ENCODE measurements around the gene CDK5. TPM values are rescaled to one million over a fixed set of nuclear protein-coding genes. Genes with fewer than 3 reads are reported as not detected.

The CDK5 gene
- polyA plus RNA-seq, 2 donors, result 5.2 to 9.7 TPM

GRCh38 chr7:151075662-151075971, 17.9 kb upstream of the CDK5 start:
- WGBS, 2 donors, result 82 to 85% methylated on average over 7 of the region's 7 CpGs
- Histone ChIP-seq H3K4me1 (ENCODE audit: control insufficient read depth in 2 of 2, insufficient read depth in 2 of 2, low read length in 1 of 2) (peaks cover 6 to 8% of the 10 kb centered on the region in 2 donors), H3K4me3 (ENCODE audit: low read depth in 1 of 2, low read length in 2 of 2) (no peak overlapping the region), H3K9me3 (ENCODE audit: control insufficient read depth in 2 of 2, insufficient read depth in 1 of 2, low read depth in 1 of 2, low read length in 1 of 2) (no peaks in the 10 kb centered on the region), H3K27me3 (ENCODE audit: control insufficient read depth in 1 of 2, insufficient read depth in 2 of 2, low read length in 2 of 2) (no peaks in the 10 kb centered on the region), H3K36me3 (ENCODE audit: control insufficient read depth in 2 of 2, insufficient read depth in 2 of 2, low read length in 1 of 2) (peaks cover 6 to 47% of the 10 kb centered on the region in 2 donors), H3K27ac (ENCODE audit: low read depth in 2 of 2, low read length in 1 of 2) (no peak overlapping the region)

- WGBS, 2 donors, result 89 to 90% methylated on average over 25 to 26 of the region's 26 CpGs
- H3K36me3 ChIP-seq (ENCODE audit: control insufficient read depth in 2 of 2, insufficient read depth in 2 of 2, low read length in 1 of 2), result peaks cover 6 to 53% of the 10 kb centered on the region in 2 donors
Observed at GRCh38 chr7:151074817-151075661, 17.3 kb upstream of the CDK5 start.

GRCh38 chr7:151073990-151074389, 16.3 kb upstream of the CDK5 start:
- Histone ChIP-seq H3K27me3 (ENCODE audit: control insufficient read depth in 1 of 2, insufficient read depth in 2 of 2, low read length in 2 of 2) (no peaks in the 10 kb centered on the region), H3K9me3 (ENCODE audit: control insufficient read depth in 2 of 2, insufficient read depth in 1 of 2, low read depth in 1 of 2, low read length in 1 of 2) (no peaks in the 10 kb centered on the region), H3K27ac (ENCODE audit: low read depth in 2 of 2, low read length in 1 of 2) (no peak overlapping the region), H3K4me1 (ENCODE audit: control insufficient read depth in 2 of 2, insufficient read depth in 2 of 2, low read length in 1 of 2) (peaks cover 0 to 2% of the 10 kb centered on the region in 2 donors), H3K4me3 (ENCODE audit: low read depth in 1 of 2, low read length in 2 of 2) (no peak overlapping the region), H3K36me3 (ENCODE audit: control insufficient read depth in 2 of 2, insufficient read depth in 2 of 2, low read length in 1 of 2) (peaks cover 6 to 61% of the 10 kb centered on the region in 2 donors)
- WGBS, 2 donors, result 83 to 88% methylated on average over 17 of the region's 17 CpGs

More at GRCh38 chr7:151074817-151075661, 17.3 kb upstream of the CDK5 start:
- H3K9me3 ChIP-seq (ENCODE audit: control insufficient read depth in 2 of 2, insufficient read depth in 1 of 2, low read depth in 1 of 2, low read length in 1 of 2), result no peaks in the 10 kb centered on the region
- no peaks in the 10 kb centered on the region for H3K27me3 ChIP-seq (ENCODE audit: control insufficient read depth in 1 of 2, insufficient read depth in 2 of 2, low read length in 2 of 2)
- peaks cover 6 to 8% of the 10 kb centered on the region in 2 donors for H3K4me1 ChIP-seq (ENCODE audit: control insufficient read depth in 2 of 2, insufficient read depth in 2 of 2, low read length in 1 of 2)
- H3K4me3 ChIP-seq (ENCODE audit: low read depth in 1 of 2, low read length in 2 of 2), result no peak overlapping the region
- no peak overlapping the region for H3K27ac ChIP-seq (ENCODE audit: low read depth in 2 of 2, low read length in 1 of 2)

- Histone ChIP-seq H3K4me3 (ENCODE audit: low read depth in 1 of 2, low read length in 2 of 2) (no peak overlapping the region), H3K27me3 (ENCODE audit: control insufficient read depth in 1 of 2, insufficient read depth in 2 of 2, low read length in 2 of 2) (no peaks in the 10 kb centered on the region), H3K27ac (ENCODE audit: low read depth in 2 of 2, low read length in 1 of 2) (no peak overlapping the region), H3K9me3 (ENCODE audit: control insufficient read depth in 2 of 2, insufficient read depth in 1 of 2, low read depth in 1 of 2, low read length in 1 of 2) (no peaks in the 10 kb centered on the region), H3K4me1 (ENCODE audit: control insufficient read depth in 2 of 2, insufficient read depth in 2 of 2, low read length in 1 of 2) (no peaks in the 10 kb centered on the region), H3K36me3 (ENCODE audit: control insufficient read depth in 2 of 2, insufficient read depth in 2 of 2, low read length in 1 of 2) (peaks cover 9 to 67% of the 10 kb centered on the region in 2 donors)
- WGBS, 2 donors, result 92 to 93% methylated on average over 35 to 39 of the region's 39 CpGs
Observed at GRCh38 chr7:151071032-151071866, 13.6 kb upstream of the CDK5 start.

- H3K4me3 ChIP-seq (ENCODE audit: low read depth in 1 of 2, low read length in 2 of 2), result no peak overlapping the region
- H3K27ac ChIP-seq (ENCODE audit: low read depth in 2 of 2, low read length in 1 of 2), result no peak overlapping the region
- no peaks in the 10 kb centered on the region for H3K27me3 ChIP-seq (ENCODE audit: control insufficient read depth in 1 of 2, insufficient read depth in 2 of 2, low read length in 2 of 2)
- no peaks in the 10 kb centered on the region for H3K9me3 ChIP-seq (ENCODE audit: control insufficient read depth in 2 of 2, insufficient read depth in 1 of 2, low read depth in 1 of 2, low read length in 1 of 2)
- H3K4me1 ChIP-seq (ENCODE audit: control insufficient read depth in 2 of 2, insufficient read depth in 2 of 2, low read length in 1 of 2), result no peaks in the 10 kb centered on the region
- peaks cover 5 to 66% of the 10 kb centered on the region in 2 donors for H3K36me3 ChIP-seq (ENCODE audit: control insufficient read depth in 2 of 2, insufficient read depth in 2 of 2, low read length in 1 of 2)
- WGBS, 2 donors, result 92 to 96% methylated on average over 15 of the region's 15 CpGs
Observed at GRCh38 chr7:151070574-151070960, 12.9 kb upstream of the CDK5 start.

- Histone ChIP-seq H3K4me1 (ENCODE audit: control insufficient read depth in 2 of 2, insufficient read depth in 2 of 2, low read length in 1 of 2) (no peaks in the 10 kb centered on the region), H3K27ac (ENCODE audit: low read depth in 2 of 2, low read length in 1 of 2) (no peak overlapping the region), H3K4me3 (ENCODE audit: low read depth in 1 of 2, low read length in 2 of 2) (no peak overlapping the region), H3K27me3 (ENCODE audit: control insufficient read depth in 1 of 2, insufficient read depth in 2 of 2, low read length in 2 of 2) (no peaks in the 10 kb centered on the region), H3K36me3 (ENCODE audit: control insufficient read depth in 2 of 2, insufficient read depth in 2 of 2, low read length in 1 of 2) (peaks cover 3 to 66% of the 10 kb centered on the region in 2 donors), H3K9me3 (ENCODE audit: control insufficient read depth in 2 of 2, insufficient read depth in 1 of 2, low read depth in 1 of 2, low read length in 1 of 2) (no peaks in the 10 kb centered on the region)
- WGBS, 2 donors, result 85 to 89% methylated on average over 13 to 17 of the region's 17 CpGs
Observed at GRCh38 chr7:151069841-151070573, 12.3 kb upstream of the CDK5 start.

- H3K9me3 ChIP-seq (ENCODE audit: control insufficient read depth in 2 of 2, insufficient read depth in 1 of 2, low read depth in 1 of 2, low read length in 1 of 2), result no peaks in the 10 kb centered on the region
- H3K36me3 ChIP-seq (ENCODE audit: control insufficient read depth in 2 of 2, insufficient read depth in 2 of 2, low read length in 1 of 2), result peaks cover 3 to 66% of the 10 kb centered on the region in 2 donors
- peaks cover 0 to 2% of the 10 kb centered on the region in 2 donors for H3K4me1 ChIP-seq (ENCODE audit: control insufficient read depth in 2 of 2, insufficient read depth in 2 of 2, low read length in 1 of 2)
- WGBS, 2 donors, result 89 to 90% methylated on average over 12 of the region's 12 CpGs
- H3K4me3 ChIP-seq (ENCODE audit: low read depth in 1 of 2, low read length in 2 of 2), result no peak overlapping the region
- H3K27me3 ChIP-seq (ENCODE audit: control insufficient read depth in 1 of 2, insufficient read depth in 2 of 2, low read length in 2 of 2), result no peaks in the 10 kb centered on the region
- H3K27ac ChIP-seq (ENCODE audit: low read depth in 2 of 2, low read length in 1 of 2), result no peak overlapping the region
Observed at GRCh38 chr7:151068069-151068773, 10.5 kb upstream of the CDK5 start.

GRCh38 chr7:151066273-151066974, 8.7 kb upstream of the CDK5 start:
- WGBS, 2 donors, result 90 to 92% methylated on average over 38 to 39 of the region's 39 CpGs
- H3K9me3 ChIP-seq (ENCODE audit: control insufficient read depth in 2 of 2, insufficient read depth in 1 of 2, low read depth in 1 of 2, low read length in 1 of 2), result no peaks in the 10 kb centered on the region
- no peaks in the 10 kb centered on the region for H3K27me3 ChIP-seq (ENCODE audit: control insufficient read depth in 1 of 2, insufficient read depth in 2 of 2, low read length in 2 of 2)
- H3K27ac ChIP-seq (ENCODE audit: low read depth in 2 of 2, low read length in 1 of 2), result no peak overlapping the region
- H3K4me3 ChIP-seq (ENCODE audit: low read depth in 1 of 2, low read length in 2 of 2), result no peak overlapping the region
- H3K4me1 ChIP-seq (ENCODE audit: control insufficient read depth in 2 of 2, insufficient read depth in 2 of 2, low read length in 1 of 2), result peaks cover 6 to 14% of the 10 kb centered on the region in 2 donors
- peaks cover 3 to 61% of the 10 kb centered on the region in 2 donors for H3K36me3 ChIP-seq (ENCODE audit: control insufficient read depth in 2 of 2, insufficient read depth in 2 of 2, low read length in 1 of 2)

All from esophagus (tissue), 2 donors.